Duodenal mucosa (tissue), 2 donors: ENCODE data around the gene MED8.

Source experiments
- H3K27ac ChIP-seq: one replicate; pipeline ENCODE4 v1.7.0; 2013; ENCODE audit warnings: low read depth, low read length
- H3K27me3 ChIP-seq, 2 donors: one replicate each; pipeline ENCODE4 v1.7.0; 2013; ENCODE audit warnings: low read length in 2 of 2, control low read depth in 1 of 2; ENCODE audit not compliant: insufficient read depth in 2 of 2, control insufficient read depth in 1 of 2
- H3K36me3 ChIP-seq, 2 donors: one replicate each; pipeline ENCODE4 v1.7.0; 2013; ENCODE audit warnings: low read length in 2 of 2, control low read depth in 1 of 2; ENCODE audit not compliant: insufficient read depth in 2 of 2, control insufficient read depth in 1 of 2
- H3K4me1 ChIP-seq, 2 donors: one replicate each; pipeline ENCODE4 v1.7.0; 2013; ENCODE audit warnings: low read length in 2 of 2, control low read depth in 1 of 2; ENCODE audit not compliant: insufficient read depth in 2 of 2, control insufficient read depth in 1 of 2
- H3K4me3 ChIP-seq, 2 donors: one replicate each; pipeline ENCODE4 v1.7.0; 2013; ENCODE audit warnings: low read length in 2 of 2, low read depth in 1 of 2
- H3K9ac ChIP-seq, 2 donors: one replicate each; pipeline ENCODE4 v1.7.0; 2013; ENCODE audit warnings: low read length in 2 of 2, low read depth in 1 of 2
- H3K9me3 ChIP-seq, 2 donors: one replicate each; pipeline ENCODE4 v1.7.0; 2013; ENCODE audit warnings: low read length in 2 of 2, control low read depth in 1 of 2; ENCODE audit not compliant: control insufficient read depth in 1 of 2

Gene MED8

GRCh38 chr1:43345120-43345519 is 44.5 kb downstream of the MED8 start:
- H3K9ac ChIP-seq, result no peak overlapping the region

GRCh38 chr1:43344267-43344850 is 45.2 kb downstream of the MED8 start:
- H3K27ac ChIP-seq, result no peak overlapping the region
- no peak overlapping the region for H3K4me3 ChIP-seq
- no peak overlapping the region for H3K9ac ChIP-seq
- no peaks in the 10 kb centered on the region for H3K27me3 ChIP-seq
- no peaks in the 10 kb centered on the region for H3K9me3 ChIP-seq
- peaks cover 25 to 32% of the 10 kb centered on the region in 2 donors for H3K4me1 ChIP-seq
- H3K36me3 ChIP-seq, result no peaks in the 10 kb centered on the region

More at GRCh38 chr1:43345120-43345519, 44.5 kb downstream of the MED8 start:
- Histone ChIP-seq H3K9me3 (no peaks in the 10 kb centered on the region), H3K27me3 (no peaks in the 10 kb centered on the region), H3K36me3 (no peaks in the 10 kb centered on the region), H3K4me1 (peaks cover 32% of the 10 kb centered on the region in 2 donors), H3K4me3 (no peak overlapping the region), H3K27ac (no peak overlapping the region)

GRCh38 chr1:43340559-43340958 is 49.0 kb downstream of the MED8 start:
- no peaks in the 10 kb centered on the region for H3K36me3 ChIP-seq
- peaks cover 13% of the 10 kb centered on the region in 2 donors for H3K4me1 ChIP-seq
- no peak overlapping the region for H3K9ac ChIP-seq
- H3K27ac ChIP-seq, result no peak overlapping the region
- no peaks in the 10 kb centered on the region for H3K9me3 ChIP-seq
- H3K4me3 ChIP-seq, result no peak overlapping the region
- no peaks in the 10 kb centered on the region for H3K27me3 ChIP-seq

- no peak overlapping the region for H3K9ac ChIP-seq
- no peak overlapping the region for H3K27ac ChIP-seq
- H3K4me1 ChIP-seq, result peaks cover 9 to 10% of the 10 kb centered on the region in 2 donors
- no peaks in the 10 kb centered on the region for H3K27me3 ChIP-seq
- no peak overlapping the region for H3K4me3 ChIP-seq
- H3K9me3 ChIP-seq, result no peaks in the 10 kb centered on the region
- H3K36me3 ChIP-seq, result no peaks in the 10 kb centered on the region
Measured at GRCh38 chr1:43339584-43340232, 49.9 kb downstream of the MED8 start.

GRCh38 chr1:43338001-43338400 is 51.6 kb downstream of the MED8 start:
- no peaks in the 10 kb centered on the region for H3K36me3 ChIP-seq
- H3K4me1 ChIP-seq, result no peaks in the 10 kb centered on the region
- H3K27ac ChIP-seq, result no peak overlapping the region
- H3K27me3 ChIP-seq, result no peaks in the 10 kb centered on the region
- no peaks in the 10 kb centered on the region for H3K9me3 ChIP-seq
- no peak overlapping the region for H3K9ac ChIP-seq
- no peak overlapping the region for H3K4me3 ChIP-seq

GRCh38 chr1:43337588-43337987 is 52.0 kb downstream of the MED8 start, which contains the start of gene MPL:
TSS of gene MPL (plus strand) at chr1:43337818. CDS start at chr1:43337849, 31 bp downstream.
- H3K4me1 ChIP-seq, result no peaks in the 10 kb centered on the region
- no peak within 1 kb of the TSS for H3K4me3 ChIP-seq
- H3K36me3 ChIP-seq, result no peaks in the 10 kb centered on the region
- H3K27ac ChIP-seq, result no peak within 1 kb of the TSS
- H3K9ac ChIP-seq, result no peak within 1 kb of the TSS
- H3K9me3 ChIP-seq, result no peaks in the 10 kb centered on the region
- H3K27me3 ChIP-seq, result no peaks in the 10 kb centered on the region

GRCh38 chr1:43334453-43335205 is 55.0 kb downstream of the MED8 start:
- Histone ChIP-seq H3K4me3 (no peak overlapping the region), H3K36me3 (no peaks in the 10 kb centered on the region), H3K9me3 (no peaks in the 10 kb centered on the region), H3K9ac (no peak overlapping the region), H3K27me3 (no peaks in the 10 kb centered on the region), H3K27ac (no peak overlapping the region), H3K4me1 (peaks cover 7 to 9% of the 10 kb centered on the region in 2 donors)
